Left kidney (tissue), 2 donors: Measurements from ENCODE around the gene IGF1R. TPM values are rescaled to one million over a fixed set of nuclear protein-coding genes. Genes with fewer than 3 reads are reported as not detected.

ENCODE experiments used
- DNase-seq: peaks from one replicate; pipeline ENCODE4 v3.0.0-alpha.2; 2013
- polyA plus RNA-seq: library from polyadenylated mRNA; unstranded; fragments of 120-200 nt; gene quantifications from one replicate; pipeline ENCODE4 v1.2.1, GENCODE V29; 2013; ENCODE audit not compliant: insufficient read length

IGF1R gene
- polyA plus RNA-seq, 1 donor, result 63.9 TPM

DNA sequence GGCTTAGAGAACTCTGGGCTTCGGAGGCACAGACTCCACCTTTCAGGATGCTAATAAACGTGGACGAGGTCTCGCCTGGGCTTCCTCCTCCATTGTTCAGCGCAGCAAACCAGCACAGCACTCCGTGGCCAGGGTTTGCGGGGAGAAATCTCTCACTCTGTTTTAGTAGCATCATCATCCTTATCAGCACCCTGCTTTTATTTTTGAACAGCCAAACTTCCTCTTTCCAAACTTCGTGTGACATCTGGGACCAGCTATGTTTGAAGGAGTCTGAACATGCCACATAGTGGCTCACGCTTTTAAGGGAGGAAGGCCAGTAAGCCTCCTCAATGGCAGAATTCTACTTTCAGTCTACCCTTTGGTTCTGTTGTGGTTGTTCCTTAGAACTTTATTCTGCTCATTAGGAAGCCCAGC lies 210.3 kb downstream of the IGF1R start:
- DNase-seq, result no peak

DNA sequence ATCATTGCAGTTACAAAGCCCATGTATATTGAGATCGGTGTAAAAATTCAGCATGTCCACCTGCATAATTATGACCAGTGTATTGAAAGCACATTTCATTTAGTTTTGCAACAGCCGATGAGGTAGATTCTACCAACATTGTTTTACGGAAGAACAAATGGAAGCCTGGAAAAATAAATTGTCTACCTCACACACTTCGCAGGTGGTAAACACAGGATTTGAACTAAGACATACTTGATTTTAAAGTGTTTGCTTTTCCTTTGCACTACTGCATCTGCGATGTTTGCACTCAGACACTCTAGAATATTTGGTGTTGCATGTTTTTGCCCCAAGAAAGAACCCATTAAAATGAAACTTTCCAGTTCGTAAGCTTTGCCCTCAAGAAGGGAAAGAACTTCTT lies 210.8 kb downstream of the IGF1R start:
- no peak for DNase-seq

DNA sequence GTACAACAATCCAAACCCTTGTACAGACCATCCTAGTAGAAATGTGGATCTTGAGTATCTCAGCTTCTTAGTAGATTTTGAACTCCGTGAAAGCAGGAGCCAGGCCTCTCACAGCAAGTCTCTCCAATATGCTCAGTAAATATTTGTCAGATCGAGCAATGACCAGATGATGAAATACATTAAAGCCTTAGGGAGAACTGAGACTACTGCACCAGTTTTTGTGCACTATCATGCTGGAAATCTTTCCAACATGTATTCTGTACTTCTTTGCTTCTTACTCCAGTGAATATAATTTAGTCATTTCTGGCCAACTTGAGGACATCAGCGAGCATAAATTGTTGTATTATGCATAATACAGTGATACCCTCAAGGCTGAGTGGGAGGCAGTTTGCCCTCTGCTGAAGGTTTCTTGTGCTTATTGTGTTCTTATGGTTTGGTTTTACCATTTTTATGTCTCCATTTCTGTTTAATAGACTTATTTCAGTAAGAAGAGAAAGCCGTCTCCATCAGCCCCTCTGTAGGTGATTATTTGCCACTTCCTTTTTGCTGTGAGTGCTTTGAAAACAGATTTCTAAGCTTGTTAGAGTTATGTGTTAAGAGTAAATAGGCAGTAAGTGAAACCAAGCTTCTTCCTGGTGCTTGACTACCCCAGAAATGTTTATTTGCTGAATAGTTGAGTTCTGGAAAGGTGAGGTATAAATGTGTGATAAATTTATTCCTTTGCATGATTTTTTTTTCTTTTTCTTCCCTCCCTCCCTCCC lies 212.1 kb downstream of the IGF1R start:
- DNase-seq, result no peak

DNA sequence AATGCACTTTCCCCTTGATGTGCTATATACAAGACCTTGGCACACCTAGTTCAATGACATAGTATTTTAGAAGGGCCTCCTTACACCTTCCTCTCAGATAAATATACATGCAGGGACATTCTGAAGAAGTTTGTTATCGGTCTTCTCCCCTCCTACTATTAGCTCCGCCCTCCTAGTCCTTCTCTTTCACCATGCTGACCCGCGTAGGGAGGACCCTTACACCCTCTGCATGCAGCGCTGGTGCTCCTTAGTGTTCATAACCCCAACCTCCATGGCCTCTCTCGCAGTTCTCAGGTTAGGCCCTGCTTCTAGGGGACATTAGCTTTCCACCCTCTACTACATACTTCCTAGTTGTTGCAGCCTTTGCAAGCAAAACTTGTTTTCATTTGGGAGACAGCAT lies 212.8 kb downstream of the IGF1R start:
- DNase-seq, result no peak

DNA sequence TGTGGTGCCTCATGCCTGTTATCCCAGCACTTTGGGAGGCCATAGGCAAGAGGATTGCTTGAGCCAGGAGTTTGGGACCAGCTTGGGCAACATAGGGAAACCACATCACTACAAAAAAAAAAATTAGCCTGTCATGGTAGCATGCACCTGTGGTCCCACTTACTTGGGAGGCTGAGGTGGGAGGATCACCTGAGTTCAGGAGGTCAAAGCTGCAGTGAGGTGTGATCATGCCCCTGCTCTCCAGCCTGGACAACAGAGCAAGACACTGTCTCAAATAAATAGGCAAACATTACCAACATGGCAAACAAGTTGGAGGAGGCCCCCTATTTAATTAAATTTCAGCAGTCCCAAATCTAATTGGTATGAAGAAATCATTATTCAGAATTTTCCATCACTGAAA lies 215.6 kb downstream of the IGF1R start:
- no peak for DNase-seq

DNA sequence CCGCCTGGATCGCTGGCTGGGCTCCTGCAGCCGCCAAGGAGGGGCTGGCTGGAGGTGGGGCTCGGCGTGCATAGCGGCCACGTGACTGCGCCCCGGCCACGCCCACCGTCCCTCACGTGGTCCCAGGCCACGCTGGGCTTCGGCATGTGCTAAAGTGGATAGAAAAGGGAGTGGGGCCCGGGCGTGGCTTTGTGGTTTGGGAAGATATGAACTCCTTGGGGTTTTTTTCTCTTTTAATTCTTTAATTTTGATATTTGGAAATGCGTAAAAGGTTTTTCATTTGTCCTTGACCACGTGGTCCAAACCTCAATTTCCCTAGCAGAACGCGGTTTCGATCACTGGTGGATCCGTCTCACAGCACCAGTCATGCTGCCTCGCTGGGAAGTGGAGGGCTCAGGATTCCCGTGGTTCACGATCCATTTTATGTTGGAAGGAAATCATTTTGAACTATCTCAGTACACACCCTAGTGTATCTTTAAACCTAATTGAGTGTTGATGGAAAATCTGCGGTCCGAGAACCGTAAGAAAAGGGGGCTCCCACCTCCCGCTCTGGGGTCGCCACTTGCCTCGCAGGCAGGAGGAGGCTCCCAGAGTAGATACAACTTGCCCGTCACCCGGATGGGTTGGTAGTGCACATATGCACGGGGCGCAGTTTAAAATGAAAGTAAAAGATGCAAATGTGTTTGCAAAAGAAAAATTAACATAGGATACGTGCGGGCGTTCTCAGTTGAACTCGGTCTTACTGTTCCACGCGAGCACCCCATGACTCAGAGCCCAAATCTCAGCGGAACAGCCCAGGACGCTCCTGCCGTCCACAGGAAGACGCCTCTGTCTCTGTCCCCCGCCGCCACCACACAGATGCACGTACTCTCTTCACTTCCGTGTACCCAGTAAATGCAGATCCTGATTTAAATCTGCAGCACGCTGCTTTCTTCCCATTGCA lies 217.3 kb downstream of the IGF1R start:
- DNase-seq, result no peak

DNA sequence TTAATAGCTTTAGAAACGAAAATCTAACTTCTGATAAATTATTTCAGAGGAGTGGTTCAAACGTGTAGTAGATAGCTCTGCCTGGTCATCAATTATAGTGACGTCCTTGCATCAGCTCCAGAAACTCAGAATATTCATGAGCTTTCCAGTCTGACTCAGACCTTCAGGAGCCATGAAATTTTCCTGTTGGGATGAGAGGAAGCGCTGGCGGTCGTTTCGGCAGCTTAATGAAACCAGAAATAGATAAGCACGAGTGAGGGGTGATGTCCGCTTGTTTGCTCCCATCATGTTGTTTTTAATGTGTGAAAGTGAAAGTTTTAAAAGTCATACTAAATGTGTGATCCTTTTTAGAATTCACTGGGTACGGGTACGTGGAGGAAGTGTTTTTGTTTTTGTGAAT lies 218.2 kb downstream of the IGF1R start:
- DNase-seq, result no peak

DNA sequence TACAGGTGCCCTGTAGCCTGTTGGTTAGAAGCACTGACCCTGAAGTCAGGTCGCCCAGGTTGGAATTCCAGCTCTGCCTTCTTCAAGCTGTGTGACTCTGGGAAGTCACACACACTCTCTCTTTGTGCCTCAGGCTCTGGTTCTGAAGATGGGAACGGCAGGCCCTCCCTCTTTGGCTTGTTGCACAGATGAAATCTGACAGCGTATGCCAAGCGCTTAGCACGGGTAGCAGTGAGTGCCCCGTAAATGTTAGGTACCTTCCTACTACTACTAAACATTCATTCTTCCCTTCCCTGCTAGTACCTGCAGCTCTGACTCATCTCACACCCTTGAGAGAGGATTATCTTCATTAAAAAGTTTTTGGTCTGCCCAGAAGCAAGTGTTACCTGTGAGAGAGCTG lies 220.2 kb downstream of the IGF1R start:
- DNase-seq, result no peak

DNA sequence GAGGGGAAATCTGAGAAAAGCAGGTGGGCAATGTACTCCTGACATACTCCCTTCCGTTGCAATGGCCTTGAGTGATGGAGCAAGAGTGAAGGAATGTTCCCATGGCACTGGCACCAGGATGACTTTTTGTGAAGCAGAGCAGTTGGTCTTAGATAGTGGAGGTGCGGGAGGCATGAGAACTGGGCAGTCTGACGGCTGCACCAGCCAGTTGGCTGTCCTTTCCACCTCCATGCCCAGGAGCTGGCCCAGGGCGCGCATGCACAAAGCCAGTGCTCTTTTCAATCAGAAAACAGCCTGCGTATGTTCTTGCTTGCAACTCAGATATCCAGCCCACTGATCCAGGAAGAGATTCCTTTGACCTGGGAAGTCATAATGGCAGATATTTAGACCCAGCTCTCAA lies 222.4 kb downstream of the IGF1R start:
- no peak for DNase-seq

DNA sequence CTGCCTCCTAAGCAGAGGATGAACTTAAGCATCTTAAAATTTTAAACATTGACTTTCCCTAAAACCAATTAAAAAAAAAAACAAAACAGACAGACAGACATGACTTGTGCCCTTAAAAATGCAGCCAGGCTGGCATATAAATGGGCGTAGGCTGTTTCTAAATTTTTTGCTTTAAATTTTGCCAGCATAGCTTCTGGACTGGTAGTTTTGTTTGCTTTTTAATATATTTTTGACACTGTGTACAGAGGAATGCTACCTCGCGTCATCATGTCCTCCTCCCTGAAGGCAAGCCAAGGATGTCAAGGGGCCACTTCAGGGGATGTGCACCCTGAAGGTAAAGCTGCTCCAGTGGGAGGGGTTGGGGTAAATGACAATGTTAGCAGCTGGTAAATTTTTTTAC lies 224.4 kb downstream of the IGF1R start:
- DNase-seq, result no peak

DNA sequence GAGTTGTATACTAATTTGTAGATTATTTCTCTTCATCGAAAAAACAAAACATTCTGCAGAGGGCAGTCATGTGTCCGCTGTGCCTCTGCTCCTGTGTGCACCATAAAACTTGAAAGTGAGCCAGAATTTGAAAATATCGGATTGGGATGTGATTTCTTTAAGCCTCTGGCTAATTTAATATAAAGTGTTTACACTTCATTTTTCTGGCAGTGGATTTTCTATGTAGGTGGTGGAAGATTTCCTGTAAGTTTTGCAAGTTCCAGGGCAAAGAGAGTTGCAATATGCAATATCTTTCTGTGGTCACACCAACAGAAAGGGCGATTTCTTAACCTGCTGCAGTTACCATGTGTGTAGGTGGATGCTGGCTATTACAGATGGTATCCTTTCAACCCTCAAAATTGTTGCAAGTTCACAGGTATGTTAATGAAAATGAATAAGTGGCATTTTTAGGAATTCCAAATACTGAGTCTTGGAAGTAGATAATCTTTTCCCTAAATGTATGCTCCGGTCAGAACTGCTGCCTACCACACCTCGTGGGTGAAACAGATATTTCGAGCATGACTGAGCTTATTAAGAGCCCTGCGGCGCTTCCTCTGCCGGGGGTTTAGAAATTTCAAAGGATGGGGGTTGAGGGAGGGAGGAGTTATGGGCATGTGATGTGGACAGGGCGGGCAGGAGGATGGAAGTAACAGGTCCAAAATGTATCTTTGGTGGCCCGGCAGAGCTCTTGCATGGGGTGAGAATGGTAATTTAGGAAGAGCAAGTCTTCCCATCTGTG lies 225.3 kb downstream of the IGF1R start:
- no peak for DNase-seq

DNA sequence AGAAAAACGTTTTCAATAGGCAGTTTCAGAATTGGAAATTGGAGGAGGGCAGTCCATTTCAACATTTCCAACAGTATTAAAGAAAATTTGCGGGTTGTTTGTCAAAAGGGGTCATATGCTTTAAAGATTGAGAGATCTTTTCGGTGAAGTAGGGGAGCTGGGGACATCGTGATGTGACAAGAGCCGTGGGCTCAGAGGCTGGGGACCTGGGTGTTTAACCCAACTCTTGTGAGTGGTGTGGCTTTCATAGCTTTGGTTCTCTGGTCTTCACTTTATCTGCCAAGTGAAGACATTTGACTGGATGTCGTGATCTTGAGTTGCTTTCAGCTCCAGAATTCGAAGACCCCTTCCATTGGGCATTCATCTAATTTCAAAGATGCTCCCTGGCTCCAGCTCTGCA lies 226.0 kb downstream of the IGF1R start:
- DNase-seq, result no peak

DNA sequence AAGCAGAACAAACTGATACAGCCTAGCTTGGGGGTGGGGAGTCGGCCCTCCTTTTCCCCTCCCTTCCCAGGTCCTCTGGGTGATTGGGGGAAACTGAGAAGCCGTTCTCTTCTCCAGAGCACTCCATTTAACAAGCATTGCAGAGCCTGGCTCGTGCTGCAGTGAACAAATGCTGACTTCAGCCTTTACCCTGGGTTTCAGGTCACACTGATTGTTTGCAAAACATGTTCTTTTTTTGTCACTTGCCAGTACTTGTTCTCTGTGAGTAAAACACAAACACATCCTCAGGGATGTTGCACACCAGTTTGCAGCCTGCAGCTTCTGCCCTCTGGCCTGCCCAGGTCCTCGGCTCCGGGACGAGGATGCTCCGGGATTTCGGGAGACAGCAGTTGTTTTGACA lies 226.4 kb downstream of the IGF1R start:
- no peak for DNase-seq

DNA sequence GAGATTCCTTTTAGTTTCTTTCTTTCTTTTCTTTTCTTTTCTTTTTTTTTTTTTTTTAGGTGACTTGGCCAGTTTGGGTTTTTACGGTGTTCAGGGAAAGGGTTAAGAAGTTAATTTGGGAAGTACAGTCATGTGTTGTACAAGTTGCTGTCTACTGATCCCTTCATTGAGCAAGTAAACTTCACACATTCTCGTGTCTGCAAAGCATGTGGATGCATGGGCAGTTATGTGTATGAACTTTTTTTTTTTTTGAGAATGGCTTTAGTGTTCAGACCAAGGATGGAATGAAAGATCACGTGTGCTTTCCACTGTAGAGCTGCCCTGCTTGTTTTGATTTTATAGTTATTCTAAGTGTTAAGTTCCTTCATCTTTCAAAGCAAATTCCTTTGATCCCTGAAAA lies 227.0 kb downstream of the IGF1R start:
- no peak for DNase-seq

DNA sequence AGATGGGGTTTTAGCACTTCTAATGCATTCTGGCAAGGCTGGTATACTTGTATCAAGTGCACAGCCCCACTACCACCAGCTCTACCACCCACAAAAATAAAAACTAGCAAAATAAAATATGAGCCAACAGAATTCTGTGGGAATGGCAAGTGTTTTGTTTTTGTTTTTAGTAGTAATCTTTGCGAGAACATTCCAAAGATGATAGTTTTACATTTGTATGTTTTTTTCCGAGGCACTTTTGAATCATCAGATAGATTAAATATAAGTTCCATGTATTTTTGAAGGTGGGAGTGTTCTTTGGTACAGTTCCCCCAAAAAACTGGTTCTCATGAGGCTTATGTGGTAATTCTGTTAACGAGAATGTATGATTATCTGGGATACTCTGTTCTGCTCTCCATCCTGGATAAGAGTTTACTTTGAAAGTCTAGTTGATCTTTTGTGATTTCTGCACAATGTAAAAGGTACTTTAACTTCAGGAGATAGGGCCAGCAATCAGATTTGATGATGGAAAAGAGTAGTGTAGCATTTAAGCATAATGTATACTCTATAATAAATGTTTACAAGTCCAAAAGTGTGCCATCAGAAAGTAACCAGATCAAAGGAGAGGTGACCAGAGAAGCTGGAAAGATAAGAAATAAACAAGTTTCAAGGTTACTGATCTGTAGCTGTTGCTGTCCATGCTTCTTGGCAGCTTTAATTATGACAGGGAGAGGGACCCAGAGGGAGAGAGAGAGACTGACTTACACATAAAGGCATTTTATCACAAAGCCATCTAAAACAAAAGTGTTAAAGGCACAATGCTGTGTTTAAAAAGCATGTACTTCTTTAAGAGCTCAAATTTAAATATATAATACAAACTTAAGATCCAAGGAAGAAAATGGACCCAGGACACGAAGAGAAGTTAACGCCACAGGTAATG lies 228.4 kb downstream of the IGF1R start:
- DNase-seq, result no peak

DNA sequence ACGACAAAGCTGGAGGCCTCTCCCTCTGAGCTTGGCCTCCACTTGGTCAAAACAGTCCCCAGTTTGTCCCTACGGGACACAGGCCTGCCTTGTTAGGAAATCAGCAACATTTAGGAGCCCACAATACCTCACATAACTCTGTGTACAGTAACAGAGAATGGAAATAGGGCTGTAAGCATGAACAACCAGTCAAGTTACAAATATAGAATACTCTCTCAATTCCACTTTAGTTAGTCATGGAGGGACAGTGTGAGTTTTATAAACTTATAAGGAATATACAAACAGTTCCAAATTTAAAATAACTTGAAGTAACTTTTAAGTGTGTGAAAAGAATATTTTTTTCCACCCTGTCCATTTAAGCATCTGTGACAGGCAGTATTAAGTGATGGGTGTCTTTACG lies 229.8 kb downstream of the IGF1R start:
- no peak for DNase-seq

DNA sequence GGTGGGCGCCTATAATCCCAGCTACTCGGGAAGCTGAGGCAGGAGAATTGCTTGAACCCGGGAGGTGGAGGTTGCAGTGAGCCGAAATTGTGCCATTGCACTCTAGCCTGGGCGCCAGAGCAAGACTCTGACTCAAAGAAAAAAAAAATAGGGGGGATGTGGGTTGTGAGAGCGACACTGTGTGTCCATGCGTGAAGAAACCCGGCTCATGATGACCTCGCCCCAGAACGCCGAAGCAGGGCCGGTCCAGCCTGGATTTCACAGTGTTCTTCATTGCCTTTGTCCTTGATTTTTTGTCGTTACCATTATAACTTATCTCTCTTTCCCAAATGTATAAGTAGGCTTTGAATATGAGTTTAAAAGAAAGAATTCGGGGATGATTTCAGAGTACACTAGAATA lies 230.5 kb downstream of the IGF1R start:
- DNase-seq, result no peak

DNA sequence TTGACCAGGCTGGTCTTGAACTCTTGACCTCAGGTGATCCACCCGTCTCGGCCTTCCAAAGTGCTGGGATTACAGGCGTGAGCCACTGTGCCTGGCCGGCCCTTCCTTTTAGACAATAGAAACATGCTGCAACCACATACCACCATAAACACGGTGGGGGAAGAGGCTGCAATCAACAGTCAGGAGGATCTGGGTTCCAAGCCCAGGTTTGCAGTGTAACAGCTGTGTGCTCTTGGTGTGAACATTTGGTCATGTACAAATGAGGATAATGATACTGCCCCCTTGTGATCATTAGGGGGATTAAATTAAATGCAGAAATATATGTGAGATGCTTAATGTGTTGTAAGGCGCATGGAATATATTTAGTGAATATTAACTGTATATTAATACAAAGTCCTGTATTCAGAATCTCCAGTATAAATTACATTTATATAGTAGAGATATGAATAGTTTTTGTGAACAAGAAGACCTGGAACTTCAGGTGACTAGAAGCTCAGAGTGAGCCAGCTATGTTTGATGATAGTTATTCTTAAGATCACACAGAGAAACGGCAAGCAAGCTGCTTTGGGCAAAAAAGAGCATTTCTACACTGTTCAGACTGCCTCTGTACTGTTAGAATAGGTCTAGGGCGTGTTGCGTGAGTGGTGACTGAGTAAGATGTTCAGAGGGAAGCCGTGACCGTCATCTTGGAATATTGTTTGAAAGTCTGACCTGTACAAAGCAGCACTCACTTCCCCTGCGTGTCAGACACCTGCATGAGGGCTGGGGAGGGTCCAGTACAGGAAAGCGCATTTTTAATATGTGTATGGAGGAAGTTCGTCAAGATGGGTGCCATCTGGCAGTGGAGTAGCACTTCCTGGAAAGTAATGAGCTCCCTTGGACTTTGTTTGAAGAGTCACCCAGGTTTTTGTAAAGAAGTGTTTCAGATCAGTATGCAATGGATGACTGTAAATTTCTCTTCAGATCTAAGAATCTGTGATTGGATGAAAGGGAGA lies 233.5 kb downstream of the IGF1R start:
- no peak for DNase-seq

DNA sequence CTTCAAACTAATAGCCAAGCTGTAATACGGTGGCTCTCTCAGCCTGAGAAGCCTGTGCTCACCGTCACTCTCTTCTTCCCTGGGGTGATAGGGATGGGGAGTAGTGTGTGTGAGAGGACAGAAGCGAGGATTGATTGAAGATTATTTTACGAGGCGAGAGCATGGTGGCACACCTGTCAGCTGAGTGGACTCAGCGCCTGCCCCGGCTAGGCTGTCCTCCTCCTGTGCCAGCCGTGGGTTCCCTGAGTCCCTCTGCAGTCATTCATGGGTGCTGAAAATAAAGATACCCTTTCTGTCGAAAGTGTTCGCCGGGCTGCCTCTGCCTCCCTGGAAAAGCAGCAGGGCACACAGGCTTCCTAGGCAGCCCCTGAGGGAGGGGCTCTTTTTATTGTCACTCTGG lies 235.1 kb downstream of the IGF1R start:
- DNase-seq, result no peak

DNA sequence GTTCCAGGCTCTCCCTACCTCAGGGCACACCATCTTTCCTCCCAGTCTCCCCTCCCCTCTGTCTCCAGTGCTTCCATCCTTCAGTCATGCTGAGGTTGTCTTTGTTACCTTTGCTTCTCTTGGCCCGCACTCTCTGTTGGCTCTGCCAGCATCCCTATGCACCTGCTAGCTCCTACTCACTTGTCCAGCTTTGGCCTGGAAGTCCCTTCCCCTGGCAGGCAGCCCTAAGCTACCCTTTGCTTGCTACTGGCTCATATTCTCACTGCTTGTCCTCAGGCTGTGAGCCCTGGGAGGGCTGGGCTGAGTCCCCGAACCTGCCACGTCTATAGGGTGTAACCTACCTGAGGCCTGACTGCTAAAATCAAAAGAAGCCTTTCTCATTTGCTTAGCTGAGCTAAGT lies 236.6 kb downstream of the IGF1R start:
- no peak for DNase-seq
